MM.1S (cell line): ENCODE data around the gene KRT73.

Source experiments
- DNase-seq: peaks from one replicate; pipeline ENCODE4 v3.0.0-alpha.2; 2015
- H2AFZ ChIP-seq: fragments of 300-600 bp; sonication (generic); 2 replicates; pipeline ENCODE4 v1.6.0; 2016; ENCODE audit warnings: antibody characterized with exemption, low read length
- H3F3A ChIP-seq: fragments of 300-600 bp; sonication (generic); 2 replicates; pipeline ENCODE4 v1.6.1; 2016; ENCODE audit warnings: mild to moderate bottlenecking, antibody characterized with exemption, low read length, moderate library complexity, mixed read lengths; ENCODE audit not compliant: insufficient read depth
- H3K27ac ChIP-seq: fragments of 300-600 bp; sonication (generic); 2 replicates; pipeline ENCODE4 v1.5.1; 2016; ENCODE audit warnings: mild to moderate bottlenecking, low read length
- H3K27me3 ChIP-seq: fragments of 300-600 bp; sonication (generic); replicated peaks from 2 replicates; pipeline ENCODE4 v1.6.0; 2016; ENCODE audit warnings: low read length; ENCODE audit not compliant: insufficient read depth
- H3K36me3 ChIP-seq: fragments of 300-600 bp; sonication (generic); replicated peaks from 2 replicates; pipeline ENCODE4 v1.6.1; 2016; ENCODE audit warnings: mild to moderate bottlenecking, low read length, mixed read lengths; ENCODE audit not compliant: insufficient read depth
- H3K4me1 ChIP-seq: fragments of 300-600 bp; sonication (generic); 2 replicates; pipeline ENCODE4 v1.6.1; 2016; ENCODE audit warnings: low read length, mixed read lengths
- H3K4me2 ChIP-seq: fragments of 300-600 bp; sonication (generic); 2 replicates; pipeline ENCODE4 v1.6.0; 2016; ENCODE audit warnings: low read depth, low read length
- H3K4me3 ChIP-seq: fragments of 300-600 bp; sonication (generic); 2 replicates; pipeline ENCODE4 v1.5.1; 2016; ENCODE audit warnings: low read length, mixed read lengths
- H3K79me2 ChIP-seq: fragments of 300-600 bp; sonication (generic); 2 replicates; pipeline ENCODE4 v1.6.1; 2016; ENCODE audit warnings: mixed run types, low read length, mixed read lengths
- H3K9ac ChIP-seq: fragments of 300-600 bp; sonication (generic); 2 replicates; pipeline ENCODE4 v1.6.1; 2016; ENCODE audit warnings: low read length, mixed read lengths
- H3K9me2 ChIP-seq: fragments of 300-600 bp; sonication (generic); replicated peaks from 2 replicates; pipeline ENCODE4 v1.6.1; 2016; ENCODE audit warnings: mild to moderate bottlenecking, low read length, mixed read lengths; ENCODE audit not compliant: insufficient read depth
- H3K9me3 ChIP-seq: fragments of 300-600 bp; sonication (generic); replicated peaks from 2 replicates; pipeline ENCODE4 v1.6.1; 2016; ENCODE audit warnings: mild to moderate bottlenecking, low read length, mixed read lengths; ENCODE audit not compliant: insufficient read depth
- H4K20me1 ChIP-seq: fragments of 300-600 bp; sonication (generic); 2 replicates; pipeline ENCODE4 v1.6.1; 2016; ENCODE audit warnings: mild to moderate bottlenecking, low read length, moderate library complexity, mixed read lengths; ENCODE audit not compliant: insufficient read depth
- CTCF ChIP-seq: fragments of 300-600 bp; sonication (generic); IDR thresholded peaks from 2 replicates; pipeline ENCODE4 v1.5.1; 2016; ENCODE audit warnings: antibody characterized with exemption, low read length, mixed read lengths
- EZH2 ChIP-seq: fragments of 300-600 bp; sonication (generic); optimal IDR thresholded peaks from 2 replicates; pipeline ENCODE3; 2017; ENCODE audit warnings: low read depth, mild to moderate bottlenecking, antibody characterized with exemption, low read length, mixed read lengths
- EZH2phosphoT487 ChIP-seq: fragments of 300-600 bp; sonication (generic); IDR thresholded peaks from 2 replicates; pipeline ENCODE4 v1.6.1; 2018; ENCODE audit warnings: antibody characterized with exemption, low read length

The KRT73 gene

GRCh38 chr12:52659951-52660350 is 41.6 kb upstream of the KRT73 start:
- no peak overlapping the region for H3K4me3 ChIP-seq
- H3K9me3 ChIP-seq, result no peaks in the 10 kb centered on the region
- no peak overlapping the region for H3K27ac ChIP-seq
- no peaks in the 10 kb centered on the region for H3K9me2 ChIP-seq
- no peak for DNase-seq
- H3K4me1 ChIP-seq, result no peaks in the 10 kb centered on the region
- H2AFZ ChIP-seq, result no peak overlapping the region
- H3K9ac ChIP-seq, result no peak overlapping the region
- no peaks in the 10 kb centered on the region for H3F3A ChIP-seq
- H3K79me2 ChIP-seq, result no peaks in the 10 kb centered on the region
- H3K36me3 ChIP-seq, result no peaks in the 10 kb centered on the region
- peaks cover 49% of the 10 kb centered on the region for H3K27me3 ChIP-seq
- no peak overlapping the region for H3K4me2 ChIP-seq
- TF ChIP-seq EZH2phosphoT487 (no peak), CTCF (no peak), EZH2 (no peak)
- H4K20me1 ChIP-seq, result no peaks in the 10 kb centered on the region

DNA sequence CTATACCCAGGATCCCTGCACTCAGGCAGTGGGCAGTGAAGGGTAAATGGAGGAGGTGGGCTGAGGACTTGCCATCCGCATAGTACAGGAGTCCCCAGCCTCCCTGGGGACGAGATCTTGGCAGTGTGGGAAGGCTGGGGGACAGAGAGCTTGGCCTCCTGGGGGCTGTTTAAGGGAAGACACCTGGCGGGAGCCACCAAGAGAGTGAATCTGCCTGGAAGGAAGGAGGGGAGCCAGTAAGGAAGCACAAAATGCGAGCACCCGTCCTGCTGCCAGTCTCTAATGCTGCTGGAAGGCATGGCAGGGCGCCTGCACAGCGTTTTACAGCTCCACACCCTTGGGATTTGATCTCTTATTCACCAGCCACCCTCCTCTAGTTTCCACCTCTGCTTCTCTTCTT is 41.0 kb upstream of the KRT73 start:
- Histone ChIP-seq H2AFZ (no peak overlapping the region), H3F3A (no peaks in the 10 kb centered on the region), H3K9ac (no peak overlapping the region), H3K36me3 (no peaks in the 10 kb centered on the region), H3K4me2 (no peak overlapping the region), H3K9me2 (no peaks in the 10 kb centered on the region), H3K27me3 (peaks cover 49% of the 10 kb centered on the region), H3K4me3 (no peak overlapping the region), H3K9me3 (no peaks in the 10 kb centered on the region), H3K4me1 (no peaks in the 10 kb centered on the region), H4K20me1 (no peaks in the 10 kb centered on the region), H3K79me2 (no peaks in the 10 kb centered on the region), H3K27ac (no peak overlapping the region)
- TF ChIP-seq EZH2phosphoT487 (no peak), EZH2 (no peak), CTCF (no peak)
- DNase-seq, result no peak

DNA sequence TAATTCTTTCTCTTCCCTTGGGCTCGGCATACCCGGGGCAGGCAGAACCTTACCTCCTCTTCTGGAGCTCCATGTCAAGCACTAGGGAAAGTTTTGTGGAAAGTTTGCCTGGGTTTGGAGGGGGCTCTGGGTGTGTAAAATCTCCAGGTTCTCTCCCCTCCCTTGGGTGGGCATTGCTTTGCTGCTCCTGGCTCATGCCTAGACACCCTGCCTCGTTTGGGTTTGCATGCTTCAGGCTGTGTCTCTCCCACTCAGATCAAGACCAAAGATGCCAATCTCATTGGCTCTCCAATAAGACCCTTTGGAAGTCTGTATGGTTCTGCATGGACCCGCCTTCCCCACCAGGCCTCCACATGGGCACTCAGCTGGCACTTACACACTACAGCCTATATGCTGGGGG is 39.8 kb upstream of the KRT73 start:
- Histone ChIP-seq H3K4me3 (no peak overlapping the region), H3K4me1 (no peaks in the 10 kb centered on the region), H3F3A (no peaks in the 10 kb centered on the region), H3K27me3 (peaks cover 52% of the 10 kb centered on the region), H3K27ac (no peak overlapping the region), H3K36me3 (no peaks in the 10 kb centered on the region), H3K9ac (no peak overlapping the region), H3K79me2 (no peaks in the 10 kb centered on the region), H3K9me3 (no peaks in the 10 kb centered on the region), H3K9me2 (no peaks in the 10 kb centered on the region), H2AFZ (no peak overlapping the region), H4K20me1 (no peaks in the 10 kb centered on the region), H3K4me2 (no peak overlapping the region)
- TF ChIP-seq EZH2phosphoT487 (no peak), CTCF (no peak), EZH2 (no peak)
- no peak for DNase-seq
